GM23248 (cell line): Measurements from ENCODE around the gene MZT2A. TPM values are rescaled to one million over a fixed set of nuclear protein-coding genes. Genes with fewer than 3 reads are reported as not detected.
"Not testable (repeated sequence)": the region's sequence is repeated elsewhere in the genome, so short reads cannot be mapped to it uniquely, and the experiment has no call there.

Source experiments
- DNase-seq: peaks from one replicate; pipeline ENCODE4 v3.0.0-alpha.2; 2015
- H2AFZ ChIP-seq: fragments of 200-600 bp; sonication (generic); 2 replicates; pipeline ENCODE4 v1.6.1; 2016; ENCODE audit warnings: antibody characterized with exemption
- H3F3A ChIP-seq: fragments of 200-600 bp; sonication (generic); 2 replicates; pipeline ENCODE4 v1.6.1; 2016; ENCODE audit warnings: mild to moderate bottlenecking, antibody characterized with exemption, mixed run types; ENCODE audit not compliant: insufficient read depth
- H3K27ac ChIP-seq: fragments of 200-600 bp; sonication (generic); 2 replicates; pipeline ENCODE4 v1.5.1; 2016; ENCODE audit warnings: mild to moderate bottlenecking
- H3K27me3 ChIP-seq: fragments of 200-600 bp; sonication (generic); replicated peaks from 2 replicates; pipeline ENCODE4 v1.6.1; 2016; ENCODE audit warnings: mild to moderate bottlenecking; ENCODE audit not compliant: insufficient read depth
- H3K36me3 ChIP-seq: fragments of 200-600 bp; sonication (generic); 2 replicates; pipeline ENCODE4 v1.6.1; 2016; ENCODE audit warnings: low read depth, mild to moderate bottlenecking
- H3K4me1 ChIP-seq: fragments of 200-600 bp; sonication (generic); 2 replicates; pipeline ENCODE4 v1.6.1; 2016; ENCODE audit warnings: mild to moderate bottlenecking; ENCODE audit not compliant: insufficient read depth
- H3K4me2 ChIP-seq: fragments of 200-600 bp; sonication (generic); one replicate; pipeline ENCODE4 v1.6.1; 2016; ENCODE audit warnings: mild to moderate bottlenecking; ENCODE audit not compliant: unreplicated experiment
- H3K4me3 ChIP-seq: fragments of 200-600 bp; sonication (generic); 2 replicates; pipeline ENCODE4 v1.5.1; 2016; ENCODE audit warnings: mild to moderate bottlenecking
- H3K79me2 ChIP-seq: fragments of 200-600 bp; sonication (generic); 2 replicates; pipeline ENCODE4 v1.6.1; 2016; ENCODE audit warnings: mild to moderate bottlenecking; ENCODE audit not compliant: insufficient read depth
- H3K9ac ChIP-seq: fragments of 200-600 bp; sonication (generic); 2 replicates; pipeline ENCODE4 v1.6.1; 2016; ENCODE audit warnings: mild to moderate bottlenecking
- H3K9me2 ChIP-seq: fragments of 200-600 bp; sonication (generic); 2 replicates; pipeline ENCODE4 v1.6.1; 2016; ENCODE audit warnings: mixed run types, mild to moderate bottlenecking, moderate library complexity; ENCODE audit not compliant: insufficient read depth
- H3K9me3 ChIP-seq: fragments of 200-600 bp; sonication (generic); one replicate; pipeline ENCODE4 v1.6.1; 2017; ENCODE audit warnings: low read depth
- H4K20me1 ChIP-seq: fragments of 200-600 bp; sonication (generic); 2 replicates; pipeline ENCODE4 v1.6.0; 2016; ENCODE audit not compliant: insufficient read depth
- EZH2 ChIP-seq: fragments of 200-600 bp; sonication (generic); IDR thresholded peaks from 2 replicates; pipeline ENCODE4 v1.6.1; 2018; ENCODE audit warnings: antibody characterized with exemption, mild to moderate bottlenecking; ENCODE audit not compliant: insufficient read depth, poor library complexity, severe bottlenecking
- EZH2phosphoT487 ChIP-seq: fragments of 200-600 bp; sonication (generic); IDR thresholded peaks from 2 replicates; pipeline ENCODE4 v1.6.1; 2018; ENCODE audit warnings: antibody characterized with exemption, moderate library complexity, mild to moderate bottlenecking, low read depth; ENCODE audit not compliant: insufficient read depth
- WGBS, 2 experiments: methylation state at CpG; one replicate each; pipeline ENCODE4 v1.1.6; 2015 to 2017; ENCODE audit warnings: low lambda C conversion rate in 2 of 2, low coverage in 1 of 2; ENCODE audit errors: missing lambda C conversion rate in 2 of 2; 5-methylcytosine and 5-hydroxymethylcytosine counted together
- in situ Hi-C: fragments of 300-500 bp; cut with MboI; formaldehyde crosslinking; loops from 2 replicates; pipeline ENCODE4 v1.15.0; 2020
- polyA plus RNA-seq: library from polyadenylated mRNA; unstranded; fragments of >200 nt; fragmentation: Nextera tagmentation; extraction: Ambion mirVana; gene quantifications from 2 replicates; pipeline ENCODE4 v1.2.1, GENCODE V29; 2016
- total RNA-seq: library from RNA; depleted of rRNA; stranded (reverse); fragments of >200 nt; shearing (Covaris generic); gene quantifications from 2 replicates; pipeline ENCODE4 v1.2.3, GENCODE V29; 2014

MZT2A gene
- total and polyA plus RNA-seq, 2 experiments from 2014 or later: 41.4 to 88.8 TPM

DNA sequence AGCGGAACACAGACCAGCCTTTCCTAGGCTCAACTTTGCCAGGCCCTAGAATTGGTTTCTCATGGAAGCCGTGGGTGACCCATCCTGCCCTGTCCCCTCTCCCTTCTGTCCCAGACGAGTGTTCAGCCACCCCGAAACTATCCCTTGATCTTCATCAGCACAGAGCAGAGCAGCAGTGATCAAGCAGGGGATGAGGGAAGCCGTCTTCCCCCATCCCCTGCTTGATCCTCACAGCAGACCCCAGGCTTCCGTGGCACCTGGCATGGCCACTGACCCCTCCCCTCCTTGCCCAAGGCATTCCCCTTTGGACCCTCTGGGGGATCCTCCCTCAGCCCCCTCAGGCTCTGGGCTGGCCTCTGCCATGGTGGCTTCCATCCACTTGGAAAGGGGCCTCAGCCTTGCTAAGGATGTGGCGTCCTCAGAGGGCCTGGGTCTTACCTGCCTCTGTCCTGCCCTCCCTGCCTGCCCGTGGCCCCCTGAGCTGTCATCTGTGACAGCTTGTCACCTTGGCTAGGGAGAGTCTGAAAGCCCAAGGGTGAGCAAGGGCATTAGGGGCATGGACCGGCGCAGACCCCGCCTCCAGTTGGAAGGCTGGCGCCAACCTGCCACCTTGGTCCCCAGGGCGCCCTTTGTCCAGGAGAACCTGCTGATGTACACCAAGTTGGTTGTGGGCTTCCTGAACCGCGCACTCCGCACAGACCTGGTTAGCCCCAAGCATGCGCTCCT, 25.1 kb upstream of the MZT2A start:
- Histone ChIP-seq H3K4me2 (no peak overlapping the region), H3K4me3 (no peak overlapping the region), H2AFZ (no peak overlapping the region), H3K27ac (no peak overlapping the region), H3K36me3 (no peaks in the 10 kb centered on the region), H3K9ac (no peak overlapping the region), H3K27me3 (no peaks in the 10 kb centered on the region), H3K4me1 (no peaks in the 10 kb centered on the region), H3K9me2 (no peaks in the 10 kb centered on the region), H3K79me2 (no peaks in the 10 kb centered on the region), H3K9me3 (no peaks in the 10 kb centered on the region), H3F3A (no peaks in the 10 kb centered on the region), H4K20me1 (no peaks in the 10 kb centered on the region)
- TF ChIP-seq EZH2phosphoT487: no peak
- TF ChIP-seq EZH2: no peak
- in situ Hi-C loops: no loop called here
- no peak for DNase-seq
- WGBS, 2 experiments: 92 to 93% methylated on average over 17 of the region's 17 CpGs

GRCh38 chr2:131516621-131517020, 24.4 kb upstream of the MZT2A start:
- H3F3A ChIP-seq, H2AFZ ChIP-seq, H4K20me1 ChIP-seq, H3K27ac ChIP-seq, H3K79me2 ChIP-seq, H3K9ac ChIP-seq, in situ Hi-C loops, H3K4me1 ChIP-seq, H3K27me3 ChIP-seq, H3K36me3 ChIP-seq, H3K9me3 ChIP-seq, H3K4me3 ChIP-seq, H3K4me2 ChIP-seq, H3K9me2 ChIP-seq: not testable (repeated sequence)
- peak; percentile 29 for DNase-seq
- 70 to 83% methylated on average over 3 to 11 of the region's 11 CpGs for WGBS, 2 experiments

DNA sequence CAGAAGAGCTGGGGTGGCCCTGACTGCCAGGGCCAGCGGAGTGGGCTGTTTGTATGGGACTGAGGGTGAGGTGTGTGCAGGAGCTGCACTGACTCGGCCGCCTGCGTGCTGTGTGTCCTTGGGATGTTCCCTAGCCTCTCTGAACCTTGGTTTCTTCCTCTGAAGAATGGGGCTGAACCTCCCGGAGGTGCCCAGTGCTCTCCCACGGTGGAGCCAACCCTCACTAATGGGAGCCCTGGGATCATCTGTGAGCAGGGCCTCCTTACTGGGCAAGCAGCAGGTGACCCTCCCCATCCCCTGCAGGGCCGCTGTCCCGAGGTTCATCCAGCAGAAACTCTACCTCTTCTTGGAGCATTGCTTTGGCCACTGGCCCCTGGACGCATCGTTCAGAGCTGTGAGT, 23.8 kb upstream of the MZT2A start:
- H3K4me3 ChIP-seq: no peak overlapping the region
- H3K27ac ChIP-seq: no peak overlapping the region
- H3F3A ChIP-seq: no peaks in the 10 kb centered on the region
- no peaks in the 10 kb centered on the region for H3K4me1 ChIP-seq
- in situ Hi-C loops: no loop called here
- no peak for TF ChIP-seq EZH2
- TF ChIP-seq EZH2phosphoT487: no peak
- no peak overlapping the region for H2AFZ ChIP-seq
- no peaks in the 10 kb centered on the region for H3K36me3 ChIP-seq
- no peaks in the 10 kb centered on the region for H3K9me2 ChIP-seq
- H3K9ac ChIP-seq: no peak overlapping the region
- no peak for DNase-seq
- WGBS, 2 experiments: 93 to 97% methylated on average over 8 to 10 of the region's 10 CpGs
- H3K4me2 ChIP-seq: no peak overlapping the region
- no peaks in the 10 kb centered on the region for H3K9me3 ChIP-seq
- no peaks in the 10 kb centered on the region for H3K27me3 ChIP-seq
- no peaks in the 10 kb centered on the region for H3K79me2 ChIP-seq
- no peaks in the 10 kb centered on the region for H4K20me1 ChIP-seq

DNA sequence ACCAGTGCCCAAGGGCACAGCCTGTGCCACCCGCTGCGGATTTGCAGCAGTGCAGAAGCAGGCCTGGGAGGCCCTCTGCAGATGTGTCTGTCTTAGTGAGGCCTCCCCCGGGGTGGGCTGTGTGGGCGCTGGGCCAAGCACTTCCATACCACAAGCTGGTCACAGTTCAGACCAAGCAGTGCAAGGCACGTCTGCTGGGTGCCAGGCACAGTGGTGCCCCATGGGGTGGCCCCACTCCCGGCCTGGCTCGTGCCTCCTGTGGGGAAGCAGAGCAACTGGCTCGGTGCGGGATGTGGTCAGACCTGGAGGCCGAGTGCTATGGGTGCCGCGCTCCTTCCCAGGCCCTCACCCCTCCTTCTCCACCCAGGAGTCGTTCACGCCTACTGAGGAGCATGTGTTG, 23.0 kb upstream of the MZT2A start:
- H3K36me3 ChIP-seq, H3K9me2 ChIP-seq, H3K9me3 ChIP-seq, H2AFZ ChIP-seq, H3K4me2 ChIP-seq, H3K79me2 ChIP-seq, H3K27ac ChIP-seq, H3K9ac ChIP-seq, H3K4me3 ChIP-seq, H3K4me1 ChIP-seq, DNase-seq, H4K20me1 ChIP-seq, H3F3A ChIP-seq, H3K27me3 ChIP-seq, in situ Hi-C loops: not testable (repeated sequence)
- 80 to 87% methylated on average over 11 to 12 of the region's 14 CpGs for WGBS, 2 experiments

GRCh38 chr2:131514408-131515166, 22.4 kb upstream of the MZT2A start:
- H3K36me3 ChIP-seq, H3K9ac ChIP-seq, DNase-seq, H3F3A ChIP-seq, H4K20me1 ChIP-seq, H3K27ac ChIP-seq, H3K79me2 ChIP-seq, H3K4me2 ChIP-seq, H3K4me1 ChIP-seq, H3K4me3 ChIP-seq, H2AFZ ChIP-seq, in situ Hi-C loops, H3K9me2 ChIP-seq, H3K27me3 ChIP-seq, H3K9me3 ChIP-seq: not testable (repeated sequence)
- 77% methylated on average over 15 of the region's 15 CpGs for WGBS, 2 experiments

GRCh38 chr2:131511969-131512870, 20.0 kb upstream of the MZT2A start:
- DNase-seq, H3K9me2 ChIP-seq, in situ Hi-C loops, H3K4me1 ChIP-seq, H3F3A ChIP-seq, H3K36me3 ChIP-seq, H3K4me2 ChIP-seq, H3K27me3 ChIP-seq, H3K79me2 ChIP-seq, H3K9ac ChIP-seq, H4K20me1 ChIP-seq, H3K4me3 ChIP-seq, H2AFZ ChIP-seq, H3K9me3 ChIP-seq, H3K27ac ChIP-seq: not testable (repeated sequence)
- WGBS, 2 experiments: 75 to 79% methylated on average over 14 to 15 of the region's 17 CpGs
